HG03571 (cell line): Measurements from ENCODE around the gene ZBTB7C.

Experiments
- ATAC-seq: cut with Tn5 transposase; IDR thresholded peaks from one replicate; pipeline ENCODE4 v1.9.1; 2021; ENCODE audit not compliant: unreplicated experiment

Gene ZBTB7C

GRCh38 chr18:48199399-48199798 is 209.8 kb downstream of the ZBTB7C start:
- no peak for ATAC-seq

GRCh38 chr18:48197819-48198218 is 211.4 kb downstream of the ZBTB7C start:
- ATAC-seq = no peak

DNA sequence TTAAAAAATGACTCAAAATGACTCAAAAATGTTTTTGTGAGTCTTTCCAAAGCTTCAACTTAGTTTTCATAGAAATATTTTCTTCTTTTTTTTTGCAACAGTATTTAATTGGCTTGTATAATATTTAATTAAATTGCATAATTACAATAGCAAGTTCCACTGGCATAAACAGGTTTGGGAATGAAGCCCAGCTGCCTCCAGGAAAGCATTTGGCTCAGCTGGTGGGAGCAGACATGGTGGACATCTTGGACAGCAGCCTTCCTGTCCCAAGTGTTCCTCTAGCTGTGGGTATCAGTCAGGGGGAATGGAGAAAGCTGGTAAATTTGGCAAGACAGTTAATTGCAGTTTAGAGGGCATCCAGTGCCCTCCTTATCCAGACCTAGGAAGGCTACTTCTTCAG is 213.4 kb downstream of the ZBTB7C start:
- ATAC-seq = no peak

DNA sequence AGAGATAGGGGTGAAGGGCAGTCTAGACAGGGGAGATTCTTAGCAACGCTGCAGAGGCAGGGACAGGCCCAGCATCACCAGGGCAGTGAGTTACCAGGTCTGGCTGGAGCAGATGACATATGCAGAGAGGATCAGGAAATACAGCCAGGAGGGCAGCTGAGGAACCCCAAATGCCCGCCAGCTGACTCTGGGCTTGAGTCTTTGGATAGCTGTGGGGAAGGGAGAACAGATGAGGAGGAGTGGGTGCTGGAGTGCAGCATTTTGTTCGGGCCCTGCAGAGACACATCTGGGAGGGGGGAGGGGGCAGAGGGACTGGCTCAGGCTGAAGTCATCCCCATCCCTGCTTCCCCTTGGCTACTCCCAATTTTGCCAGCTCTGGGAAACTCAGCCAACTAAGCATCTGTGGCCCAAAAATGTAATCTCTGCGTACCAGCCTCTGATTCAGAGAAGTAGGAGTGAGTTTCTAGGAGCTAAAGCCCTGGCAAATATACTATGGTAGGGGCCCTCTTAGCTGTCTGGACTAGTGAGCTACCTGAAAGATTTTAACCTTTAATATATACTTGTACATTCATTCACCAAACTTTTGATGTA is 214.5 kb downstream of the ZBTB7C start:
- no peak for ATAC-seq

DNA sequence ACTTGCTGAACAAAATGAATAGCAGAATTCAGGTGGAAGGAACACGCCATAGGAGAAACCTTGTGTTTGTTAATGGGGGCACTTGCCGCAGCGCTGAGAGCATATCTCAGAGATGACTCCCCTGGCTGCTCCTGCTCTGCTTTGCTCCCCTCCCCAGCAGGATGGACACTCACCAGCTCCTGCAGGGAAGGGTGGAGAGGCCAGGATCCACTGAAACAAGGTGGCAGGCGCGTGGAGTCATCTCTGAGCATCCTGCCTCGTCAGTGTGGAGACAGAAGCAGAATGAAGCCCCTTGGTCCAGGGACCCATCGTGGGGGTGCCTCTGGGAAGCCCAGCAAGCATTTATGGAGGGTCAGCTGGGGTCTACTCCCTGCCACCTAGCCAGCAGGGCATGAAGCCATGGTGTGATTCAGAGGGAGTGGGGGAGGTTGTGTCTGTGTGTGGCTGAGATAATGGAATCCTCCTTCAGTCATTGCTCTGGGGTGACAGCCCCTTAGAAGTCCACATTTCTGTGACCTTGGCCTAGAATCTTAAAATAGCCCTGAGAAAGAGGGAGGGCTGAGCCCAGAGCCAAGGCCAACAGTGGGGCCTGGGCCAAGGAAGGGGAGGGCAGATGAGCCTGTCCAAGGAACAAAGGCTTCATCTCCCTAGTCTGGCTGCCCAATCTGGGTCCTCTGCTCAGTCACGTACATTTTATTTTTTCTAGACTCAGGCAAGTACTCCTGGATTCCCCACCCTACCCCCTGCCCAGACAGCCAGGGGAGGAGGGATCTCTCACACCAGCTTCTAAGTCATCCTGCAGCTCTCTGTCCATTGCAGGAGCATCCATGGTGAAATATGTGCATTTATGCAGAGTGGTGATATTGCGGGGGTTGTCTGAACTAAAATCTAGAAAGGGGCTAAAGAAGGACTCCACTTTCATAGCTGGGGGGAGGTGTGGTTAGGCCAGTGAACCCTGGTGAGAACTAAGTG is 215.4 kb downstream of the ZBTB7C start:
- no peak for ATAC-seq

DNA sequence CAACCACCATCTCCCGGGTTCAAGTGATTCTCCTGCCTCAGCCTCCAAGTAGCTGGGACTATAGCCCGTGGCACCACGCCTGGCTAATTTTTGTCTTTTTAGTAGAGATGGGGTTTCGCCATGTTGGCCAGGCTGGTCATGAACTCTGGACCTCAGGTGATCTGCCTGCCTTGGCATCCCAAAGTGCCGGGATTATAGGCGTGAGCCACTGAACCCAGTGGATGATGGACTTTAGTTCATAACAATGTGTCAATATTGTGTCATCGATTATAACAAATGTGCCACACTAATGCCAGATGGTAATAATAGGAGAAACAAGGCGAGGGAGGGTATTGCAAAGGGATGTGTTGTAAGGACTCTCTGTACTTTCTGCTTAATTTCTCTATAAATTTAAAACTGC is 216.6 kb downstream of the ZBTB7C start:
- ATAC-seq = no peak

DNA sequence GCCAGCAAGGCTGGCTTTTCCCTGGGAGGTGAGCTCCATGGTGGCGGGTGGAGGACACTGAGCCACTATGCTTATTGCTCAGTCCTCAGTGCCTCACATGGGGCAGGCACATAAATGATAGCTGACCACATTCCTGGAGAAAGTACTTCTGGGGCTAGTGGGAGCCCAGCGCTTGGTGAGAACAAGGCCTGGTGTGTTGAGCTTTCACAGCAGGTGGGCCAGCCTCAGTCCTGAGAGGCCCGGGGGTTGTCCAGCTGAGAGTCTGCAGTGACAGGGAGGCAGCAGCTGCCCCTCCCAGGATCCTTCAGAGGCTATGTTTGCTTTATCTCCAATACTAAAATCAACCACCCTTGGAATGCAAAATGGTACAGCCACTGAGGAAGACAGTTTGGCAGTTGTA is 217.7 kb downstream of the ZBTB7C start:
- no peak for ATAC-seq

GRCh38 chr18:48190994-48191393 is 218.2 kb downstream of the ZBTB7C start:
- ATAC-seq = no peak

DNA sequence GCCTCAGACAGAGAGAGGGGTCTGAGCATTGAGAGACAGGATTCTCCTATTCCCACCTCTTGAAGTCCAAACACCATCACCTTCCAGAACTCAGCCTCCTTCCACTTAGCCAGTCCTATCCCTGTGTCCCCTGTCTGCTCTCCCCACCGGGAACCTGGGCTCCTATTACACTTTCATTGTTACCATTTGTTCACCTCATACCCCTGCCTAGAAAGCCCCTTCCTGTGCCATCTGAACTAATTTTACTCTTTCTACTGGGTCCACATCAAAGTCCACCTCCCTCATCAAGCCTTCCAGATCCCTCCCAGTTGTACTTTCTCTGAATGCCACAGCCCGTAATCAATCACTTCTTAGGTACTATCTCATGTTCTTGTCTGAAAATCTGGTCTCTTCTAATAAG is 220.6 kb downstream of the ZBTB7C start:
- ATAC-seq = no peak

DNA sequence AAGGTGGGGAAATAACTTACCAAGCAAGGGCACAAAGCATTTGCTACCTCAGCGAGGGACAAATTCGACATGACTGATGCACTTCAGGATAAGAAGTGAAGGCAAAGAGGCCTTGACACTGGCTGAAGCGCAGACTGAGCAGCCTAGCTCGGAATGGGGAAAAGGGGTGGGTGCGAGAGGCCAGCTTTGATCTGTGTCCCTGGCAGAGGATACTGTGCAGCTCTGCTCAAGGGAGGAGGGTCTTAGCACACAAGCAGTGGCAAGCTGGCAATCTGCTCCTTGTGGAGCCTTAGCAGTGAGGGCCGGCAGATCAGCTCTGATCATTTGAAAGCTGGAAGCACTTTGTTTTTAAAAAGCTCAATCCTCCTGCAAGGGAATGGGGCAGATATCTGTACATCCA is 222.3 kb downstream of the ZBTB7C start:
- ATAC-seq = no peak

GRCh38 chr18:48186131-48186766 is 222.9 kb downstream of the ZBTB7C start:
- ATAC-seq = no peak

DNA sequence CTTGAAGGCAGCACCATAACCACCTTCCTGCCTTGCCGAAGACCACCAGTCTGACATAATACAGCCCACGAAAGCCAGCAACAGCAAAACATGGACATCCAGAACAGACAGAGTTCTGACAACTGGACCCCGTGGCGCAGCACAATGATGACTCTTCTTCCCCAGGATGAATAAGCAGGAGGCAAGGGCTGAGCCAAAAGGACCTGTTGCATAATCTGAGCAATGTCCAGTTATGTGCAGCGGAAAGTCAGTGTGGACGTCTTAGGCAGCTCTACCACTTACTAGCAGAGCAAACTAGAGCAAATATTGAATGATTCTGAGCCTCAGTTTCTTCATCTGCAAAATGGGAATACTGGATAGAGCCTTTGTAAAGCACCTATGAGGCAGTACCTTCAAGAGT is 225.1 kb downstream of the ZBTB7C start:
- ATAC-seq = no peak

- ATAC-seq = no peak
These were observed 225.6 kb downstream of the ZBTB7C start for GRCh38 chr18:48183613-48184012.

GRCh38 chr18:48182779-48183178 is 226.4 kb downstream of the ZBTB7C start:
- no peak for ATAC-seq

- ATAC-seq = no peak
These were observed 227.3 kb downstream of the ZBTB7C start for GRCh38 chr18:48181857-48182256.

DNA sequence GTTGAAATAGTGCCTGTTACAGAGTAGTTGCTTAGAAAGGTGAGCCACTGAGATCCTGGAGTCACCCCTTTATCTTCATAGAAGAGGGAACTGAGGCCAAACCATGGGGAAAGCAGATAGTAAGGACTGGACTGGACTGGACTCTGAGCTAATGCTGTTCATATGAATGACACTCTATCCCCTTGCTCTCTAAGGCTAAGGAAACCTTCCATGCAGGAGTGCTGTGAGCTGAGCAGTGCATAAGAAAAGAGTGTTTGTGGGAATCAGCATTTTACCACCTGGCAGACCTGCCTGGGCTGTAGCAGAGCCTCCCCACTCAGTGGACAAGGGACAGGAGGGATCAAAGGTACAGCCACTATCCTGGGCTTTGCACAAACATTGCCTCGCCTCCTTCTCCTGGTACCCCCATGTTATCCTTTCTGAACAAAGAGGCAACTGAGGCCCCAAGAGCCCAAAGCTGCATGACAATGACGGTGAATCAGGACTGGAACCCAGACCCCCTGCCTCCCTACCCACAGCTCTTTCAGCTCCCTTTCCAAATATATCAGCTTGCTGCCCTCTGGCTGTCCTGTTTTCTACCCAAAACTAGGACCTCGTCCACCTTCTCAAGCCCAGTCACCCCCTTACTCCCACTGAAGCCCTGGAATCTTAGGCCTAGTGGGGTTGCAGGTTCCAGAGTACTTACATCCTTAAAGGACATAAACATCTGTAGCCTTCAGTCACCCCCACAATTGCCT is 227.9 kb downstream of the ZBTB7C start:
- ATAC-seq = no peak

DNA sequence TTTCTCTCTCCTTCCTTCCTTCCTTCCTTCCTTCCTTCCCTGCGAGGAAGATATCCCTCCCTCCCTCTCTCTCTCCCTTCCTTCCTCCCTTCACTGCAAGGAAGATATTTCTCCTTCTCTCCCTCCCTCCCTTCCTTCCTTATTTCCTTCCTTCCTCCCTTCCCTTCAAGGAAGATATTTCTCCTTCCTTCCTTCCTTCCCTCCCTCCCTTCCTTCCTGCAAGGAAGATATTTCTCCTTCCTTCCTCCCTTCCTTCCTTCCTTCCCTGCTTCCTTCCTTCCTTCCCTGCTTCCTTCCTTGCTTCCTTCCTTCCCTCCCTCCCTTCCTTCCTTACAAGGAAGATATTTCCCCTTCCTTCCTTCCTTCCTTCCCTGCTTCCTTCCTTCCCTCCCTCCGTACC is 229.5 kb downstream of the ZBTB7C start:
- no peak for ATAC-seq

DNA sequence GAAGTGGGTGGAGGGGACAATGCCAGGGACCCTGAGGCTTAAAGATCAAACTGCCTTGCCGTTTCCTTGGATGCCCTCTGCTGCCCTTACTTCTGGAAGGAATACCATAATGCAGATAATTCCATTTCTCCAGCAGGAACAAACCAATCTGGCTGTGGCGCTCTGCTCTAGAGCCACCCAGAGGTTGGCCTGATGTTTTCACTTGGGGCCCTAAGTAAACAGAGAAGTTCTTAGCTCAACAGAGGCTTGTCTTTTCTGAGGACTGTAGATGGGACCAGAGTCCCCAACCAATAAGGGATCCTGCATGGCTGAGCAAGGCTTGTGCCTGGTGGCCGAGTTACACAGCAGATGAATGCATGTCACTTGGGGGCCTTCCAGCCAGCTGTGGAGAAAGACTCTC is 230.2 kb downstream of the ZBTB7C start:
- no peak for ATAC-seq

DNA sequence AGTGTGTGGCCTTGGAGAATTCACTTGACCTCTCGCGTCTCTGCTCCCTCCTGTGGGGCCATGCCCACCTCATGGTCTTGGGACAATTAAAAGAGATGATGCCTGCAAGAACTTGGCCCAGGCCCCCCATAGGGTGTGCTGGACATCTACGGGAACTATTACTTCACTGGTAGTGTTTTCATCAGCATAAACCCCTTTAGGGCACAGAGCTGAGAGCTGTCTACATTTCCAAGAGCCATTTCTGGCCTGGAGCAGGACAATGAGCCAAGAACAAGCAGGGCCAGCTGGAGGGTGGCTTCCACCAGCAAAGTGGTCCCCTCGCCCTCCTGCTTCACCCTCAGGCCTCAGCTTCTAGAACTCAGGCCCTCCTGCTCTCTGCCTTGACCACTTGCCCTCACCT is 232.3 kb downstream of the ZBTB7C start:
- ATAC-seq = no peak

DNA sequence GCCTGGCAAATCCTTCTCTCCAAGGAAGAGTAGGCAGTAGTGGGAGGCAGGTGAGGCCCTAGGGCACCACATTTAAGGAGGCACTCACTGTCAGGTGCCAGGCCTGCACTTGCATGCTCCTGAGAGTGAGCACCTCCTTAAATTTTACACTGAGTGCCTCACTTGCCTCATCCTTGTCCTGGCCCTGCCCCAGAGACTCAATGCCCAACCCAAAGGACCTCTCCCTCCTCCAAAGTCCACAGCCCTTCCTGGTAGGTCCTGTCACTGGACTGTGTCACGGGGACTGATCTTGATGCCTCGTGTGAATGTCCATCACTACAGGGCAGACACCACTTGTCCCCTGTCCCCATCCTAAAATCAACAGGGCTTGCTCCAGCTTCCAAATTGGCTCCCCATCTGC is 235.6 kb downstream of the ZBTB7C start:
- ATAC-seq = no peak

DNA sequence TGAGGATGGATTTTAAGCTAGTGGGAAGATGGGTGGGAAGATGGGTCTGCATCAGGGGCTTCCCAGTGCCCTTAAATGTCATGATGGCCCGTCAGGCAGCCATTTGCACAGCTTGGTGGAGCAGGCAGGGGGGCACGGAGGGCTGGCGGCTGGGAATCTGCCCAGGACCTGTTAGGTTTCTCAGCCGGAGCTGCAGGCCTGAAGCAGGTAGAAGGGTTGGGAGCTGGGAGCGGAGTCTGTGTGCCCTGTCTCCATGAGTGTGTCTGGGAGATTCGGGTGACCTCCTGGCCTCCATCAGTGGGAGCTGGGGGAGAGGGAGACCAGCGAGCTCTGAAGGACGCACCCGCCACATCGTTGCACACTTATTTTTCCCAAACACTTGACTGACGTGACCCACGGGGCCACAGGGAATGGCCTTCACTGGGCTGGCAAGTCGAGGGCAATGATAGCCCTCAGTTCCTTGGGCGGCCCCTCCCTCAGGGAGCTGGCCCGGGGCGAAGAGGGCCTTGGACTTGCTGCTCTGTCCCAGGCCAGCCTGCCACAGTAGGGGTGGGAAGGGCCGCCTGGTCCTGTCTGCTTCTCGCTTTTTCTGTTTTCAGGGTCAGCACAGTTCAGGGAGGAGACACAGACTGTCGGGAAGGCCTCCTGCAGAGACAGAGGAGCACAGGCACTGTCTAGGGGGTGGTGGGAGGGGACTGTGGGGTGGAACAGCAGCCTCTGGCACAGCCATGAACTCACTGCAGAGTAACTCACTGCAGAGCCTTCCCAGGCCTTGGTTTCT is 236.8 kb downstream of the ZBTB7C start:
- ATAC-seq = no peak
